SK-N-SH (cell line): ENCODE data around the gene HSD11B2. TPM values are rescaled to one million over a fixed set of nuclear protein-coding genes. Genes with fewer than 3 reads are reported as not detected.

Experiments used
- CTCF ChIA-PET: fragments of 300-600, 350-600 bp; formaldehyde crosslinking; extraction: SDS; loops from one replicate; lab custom pipeline; 2021; lab: Yijun Ruan, JAX
- POLR2A ChIA-PET: fragments of 350-600 bp; sonication (Branson Sonifier 250); formaldehyde crosslinking; extraction: SDS; loops from one replicate; lab custom pipeline; 2020; ENCODE audit warnings: antibody characterized with exemption, inconsistent platforms; lab: Yijun Ruan, JAX
- DNase-seq: peaks from one replicate; pipeline ENCODE4 v3.0.0; 2012
- H2AFZ ChIP-seq: fragments of 200-600 bp; sonication (generic); 2 replicates; pipeline ENCODE4 v1.8.1; 2016; ENCODE audit warnings: antibody characterized with exemption, mild to moderate bottlenecking, low read depth
- H3F3A ChIP-seq: fragments of 200-600 bp; sonication (generic); replicated peaks from 2 replicates; pipeline ENCODE3; 2016; ENCODE audit warnings: antibody characterized with exemption, mild to moderate bottlenecking; ENCODE audit not compliant: insufficient read depth
- H3K27ac ChIP-seq, 2 experiments: fragments of 200-500 bp in 1 of 2; fragments of 200-600 bp in 1 of 2; sonication (Bioruptor generic) in 1 of 2; sonication (generic), shearing (Covaris generic) in 1 of 2; 2 replicates each; pipeline versions ENCODE4 v1.5.1 to v1.6.1; 2014 to 2016; ENCODE audit warnings: low read depth in 2 of 2, inconsistent platforms in 1 of 2, low read length in 1 of 2, mild to moderate bottlenecking in 1 of 2, mixed read lengths in 1 of 2
- H3K27me3 ChIP-seq: fragments of 200-600 bp; sonication (generic), shearing (Covaris generic); 2 replicates; pipeline ENCODE4 v1.6.1; 2016; ENCODE audit warnings: mixed run types; ENCODE audit not compliant: insufficient read depth
- H3K36me3 ChIP-seq, 2 experiments: fragments of 200-500 bp in 1 of 2; fragments of 200-600 bp in 1 of 2; sonication (Bioruptor generic) in 1 of 2; sonication (generic) in 1 of 2; replicated peaks in 1 of 2; 2 replicates each; pipeline versions ENCODE3 to v1.5.1; 2014 to 2016; ENCODE audit warnings: low read length in 1 of 2, mild to moderate bottlenecking in 1 of 2; ENCODE audit not compliant: insufficient read depth in 2 of 2, control insufficient read depth in 1 of 2
- H3K4me1 ChIP-seq, 2 experiments: fragments of 200-500 bp in 1 of 2; fragments of 200-600 bp in 1 of 2; sonication (Bioruptor generic) in 1 of 2; sonication (generic), shearing (Covaris generic) in 1 of 2; 2 replicates each; pipeline versions ENCODE4 v1.5.1 to v1.6.1; 2014 to 2016; ENCODE audit warnings: low read depth in 1 of 2, low read length in 1 of 2, mixed run types in 1 of 2; ENCODE audit not compliant: insufficient read depth in 2 of 2, control insufficient read depth in 1 of 2
- H3K4me2 ChIP-seq: fragments of 200-600 bp; sonication (generic), shearing (Covaris generic); 2 replicates; pipeline ENCODE4 v1.6.1; 2017; ENCODE audit warnings: mixed run types
- H3K4me3 ChIP-seq, 2 experiments: fragments of 200-500 bp in 1 of 2; fragments of 200-600 bp in 1 of 2; sonication (Bioruptor generic) in 1 of 2; sonication (generic), shearing (Covaris generic) in 1 of 2; 2 replicates each; pipeline versions ENCODE4 v1.5.1 to v1.8.1; 2014 to 2016; ENCODE audit warnings: low read depth in 2 of 2, inconsistent platforms in 1 of 2, low read length in 1 of 2, mild to moderate bottlenecking in 1 of 2, mixed read lengths in 1 of 2, moderate library complexity in 1 of 2
- H3K79me2 ChIP-seq: fragments of 200-600 bp; sonication (generic); 2 replicates; pipeline ENCODE4 v1.8.1; 2017; ENCODE audit warnings: mild to moderate bottlenecking; ENCODE audit not compliant: insufficient read depth
- H3K9ac ChIP-seq: fragments of 200-600 bp; sonication (generic); 2 replicates; pipeline ENCODE4 v1.6.1; 2017; ENCODE audit warnings: mixed run types
- H3K9me2 ChIP-seq: fragments of 200-600 bp; sonication (generic); 2 replicates; pipeline ENCODE4 v1.6.1; 2017; ENCODE audit warnings: mixed run types
- H3K9me3 ChIP-seq: fragments of 200-600 bp; sonication (generic); 2 replicates; pipeline ENCODE4 v1.6.1; 2017; ENCODE audit warnings: mixed run types, mild to moderate bottlenecking, moderate library complexity
- H4K20me1 ChIP-seq: fragments of 200-600 bp; sonication (generic); 2 replicates; pipeline ENCODE4 v1.6.1; 2017; ENCODE audit warnings: mild to moderate bottlenecking, mixed run types; ENCODE audit not compliant: insufficient read depth
- CHD2 ChIP-seq: fragments of 150-350 bp; IDR thresholded peaks from 2 replicates; pipeline ENCODE4 v1.6.1; 2018; ENCODE audit warnings: low read length; ENCODE audit not compliant: partially characterized antibody
- CTCF ChIP-seq: fragments of 200-600 bp; sonication (generic); IDR thresholded peaks from 2 replicates; pipeline ENCODE4 v1.6.1; 2017; ENCODE audit warnings: antibody characterized with exemption, mild to moderate bottlenecking, moderate library complexity
- ELF1 ChIP-seq: IDR thresholded peaks from 2 replicates; pipeline ENCODE4 v1.4.0; 2012
- EP300 ChIP-seq, 2 experiments: IDR thresholded peaks; 2 replicates each; pipeline versions ENCODE4 v1.4.0 to v1.6.1; 2012; ENCODE audit warnings: borderline replicate concordance in 1 of 2, low read depth in 1 of 2, low read length in 1 of 2
- FOSL2 ChIP-seq: IDR thresholded peaks from 2 replicates; pipeline ENCODE4 v1.4.0; 2012; ENCODE audit warnings: low read depth, mild to moderate bottlenecking, moderate library complexity, borderline replicate concordance
- MEF2A ChIP-seq: IDR thresholded peaks from 2 replicates; pipeline ENCODE4 v1.4.0; 2012; ENCODE audit warnings: low read depth, borderline replicate concordance
- MXI1 ChIP-seq: IDR thresholded peaks from 2 replicates; pipeline ENCODE4 v1.6.1; 2012; ENCODE audit warnings: mild to moderate bottlenecking, low read depth, low read length, improper control_type of control experiment
- PBX3 ChIP-seq: IDR thresholded peaks from 2 replicates; pipeline ENCODE4; 2012
- POLR2AphosphoS5 ChIP-seq: IDR thresholded peaks from 2 replicates; pipeline ENCODE4 v1.6.1; 2012; ENCODE audit warnings: low read depth, low read length
- RCOR1 ChIP-seq: fragments of 150-350 bp; IDR thresholded peaks from 2 replicates; pipeline ENCODE4 v1.6.1; 2017; ENCODE audit warnings: antibody characterized with exemption, low read length
- SIN3A ChIP-seq: IDR thresholded peaks from 2 replicates; pipeline ENCODE4 v1.6.1; 2012; ENCODE audit warnings: low read depth, mild to moderate bottlenecking, low read length, moderate library complexity, borderline replicate concordance
- WGBS: methylation state at CpG from one replicate; pipeline ENCODE4 v1.1.6; 2017; ENCODE audit warnings: low lambda C conversion rate; 5-methylcytosine and 5-hydroxymethylcytosine counted together
- polyA plus RNA-seq, 3 experiments: library from polyadenylated mRNA; depleted of rRNA; stranded (reverse); fragments of >200 nt; gene quantifications; 2 replicates each; pipeline ENCODE4 v1.2.3, GENCODE V29; 2012

Gene HSD11B2
- polyA plus RNA-seq, 1 of the 3 experiments (the other 2 are of a cell fraction), result 0.23 TPM

- WGBS, result 78% methylated on average over 6 of the region's 6 CpGs
- Histone ChIP-seq H3K36me3 (no peaks in the 10 kb centered on the region), H4K20me1 (no peaks in the 10 kb centered on the region), H3K9ac (no peak overlapping the region), H3K4me3 (no peak overlapping the region), H2AFZ (no peak overlapping the region), H3K27ac (no peak overlapping the region), H3K4me2 (no peak overlapping the region), H3F3A (no peaks in the 10 kb centered on the region), H3K9me3 (no peaks in the 10 kb centered on the region), H3K79me2 (no peaks in the 10 kb centered on the region), H3K4me1 (peaks cover 0 to 3% of the 10 kb centered on the region in 2 experiments; a peak in 1 of 4 replicates), H3K27me3 (no peaks in the 10 kb centered on the region; the same call in 1 of the 2 replicates), H3K9me2 (no peaks in the 10 kb centered on the region)
- TF ChIP-seq RCOR1 (no peak), MXI1 (no peak), MEF2A (no peak), ELF1 (no peak), FOSL2 (no peak), SIN3A (no peak), CHD2 (no peak)
- ChIA-PET CTCF (interaction anchor here (0.8 to 5.9 kb wide), 7 partner anchors 7 to 447 kb away, joined by 3 to 76 read pairs (median 4); partner anchors contain the start of genes ATP6V0D1 and ZDHHC1), POLR2A (no interaction called here)
- DNase-seq, result no peak
These were observed 5.9 kb upstream of the HSD11B2 start for GRCh38 chr16:67425061-67425460.

- no peak overlapping the region for H2AFZ ChIP-seq
- POLR2A ChIA-PET, result no interaction called here
- no peaks in the 10 kb centered on the region for H4K20me1 ChIP-seq
- H3K4me3 ChIP-seq, result no peak overlapping the region
- peaks cover 0 to 5% of the 10 kb centered on the region in 2 experiments; a peak in 1 of 4 replicates for H3K4me1 ChIP-seq
- no peaks in the 10 kb centered on the region for H3F3A ChIP-seq
- no peak for DNase-seq
- CTCF ChIA-PET, result interaction anchor here (0.8 to 5.9 kb wide), 7 partner anchors 8 to 147 kb away, joined by 3 to 76 read pairs (median 4); partner anchors contain the start of genes ATP6V0D1 and ZDHHC1
- no peaks in the 10 kb centered on the region for H3K9me3 ChIP-seq
- no peak overlapping the region for H3K4me2 ChIP-seq
- no peak overlapping the region for H3K27ac ChIP-seq
- H3K27me3 ChIP-seq, result no peaks in the 10 kb centered on the region; the same call in 1 of the 2 replicates
- H3K36me3 ChIP-seq, result no peaks in the 10 kb centered on the region
- H3K79me2 ChIP-seq, result no peaks in the 10 kb centered on the region
- no peak overlapping the region for H3K9ac ChIP-seq
- TF ChIP-seq CTCF, result no peak
- TF ChIP-seq POLR2AphosphoS5, result no peak
- no peaks in the 10 kb centered on the region for H3K9me2 ChIP-seq
- WGBS, result 71% methylated on average over 4 of the region's 4 CpGs
These were observed 5.3 kb upstream of the HSD11B2 start for GRCh38 chr16:67425580-67425979.

GRCh38 chr16:67426022-67426421 is 4.9 kb upstream of the HSD11B2 start:
- H3F3A ChIP-seq, result no peaks in the 10 kb centered on the region
- H3K9me3 ChIP-seq, result no peaks in the 10 kb centered on the region
- no peak for DNase-seq
- TF ChIP-seq PBX3 (no peak), EP300 (IDR thresholded peaks at IDR 0.05; ENCODE audit: borderline replicate concordance in 1 of 2, low read depth in 1 of 2, low read length in 1 of 2) (no peak)
- H2AFZ ChIP-seq, result no peak overlapping the region
- no peak overlapping the region for H3K27ac ChIP-seq
- H3K9me2 ChIP-seq, result no peaks in the 10 kb centered on the region
- WGBS, result 92% methylated on average over 7 of the region's 7 CpGs
- ChIA-PET POLR2A (no interaction called here), CTCF (interaction anchor here (0.8 to 5.9 kb wide), 8 partner anchors 8 to 148 kb away, joined by 3 to 76 read pairs (median 4); partner anchors contain the start of genes ATP6V0D1 and ZDHHC1)
- no peaks in the 10 kb centered on the region for H4K20me1 ChIP-seq
- no peaks in the 10 kb centered on the region for H3K36me3 ChIP-seq
- H3K27me3 ChIP-seq, result no peaks in the 10 kb centered on the region; the same call in 1 of the 2 replicates
- H3K4me3 ChIP-seq, result no peak overlapping the region
- H3K9ac ChIP-seq, result no peak overlapping the region
- no peaks in the 10 kb centered on the region for H3K79me2 ChIP-seq
- peaks cover 0 to 6% of the 10 kb centered on the region in 2 experiments; a peak in 1 of 4 replicates for H3K4me1 ChIP-seq
- no peak overlapping the region for H3K4me2 ChIP-seq
